ENCODE results near the gene DPM3.
"Not testable (repeated sequence)": the region's sequence is repeated elsewhere in the genome, so short reads cannot be mapped to it uniquely, and the experiment has no call there.

Gene DPM3, protein sequence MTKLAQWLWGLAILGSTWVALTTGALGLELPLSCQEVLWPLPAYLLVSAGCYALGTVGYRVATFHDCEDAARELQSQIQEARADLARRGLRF

DNA sequence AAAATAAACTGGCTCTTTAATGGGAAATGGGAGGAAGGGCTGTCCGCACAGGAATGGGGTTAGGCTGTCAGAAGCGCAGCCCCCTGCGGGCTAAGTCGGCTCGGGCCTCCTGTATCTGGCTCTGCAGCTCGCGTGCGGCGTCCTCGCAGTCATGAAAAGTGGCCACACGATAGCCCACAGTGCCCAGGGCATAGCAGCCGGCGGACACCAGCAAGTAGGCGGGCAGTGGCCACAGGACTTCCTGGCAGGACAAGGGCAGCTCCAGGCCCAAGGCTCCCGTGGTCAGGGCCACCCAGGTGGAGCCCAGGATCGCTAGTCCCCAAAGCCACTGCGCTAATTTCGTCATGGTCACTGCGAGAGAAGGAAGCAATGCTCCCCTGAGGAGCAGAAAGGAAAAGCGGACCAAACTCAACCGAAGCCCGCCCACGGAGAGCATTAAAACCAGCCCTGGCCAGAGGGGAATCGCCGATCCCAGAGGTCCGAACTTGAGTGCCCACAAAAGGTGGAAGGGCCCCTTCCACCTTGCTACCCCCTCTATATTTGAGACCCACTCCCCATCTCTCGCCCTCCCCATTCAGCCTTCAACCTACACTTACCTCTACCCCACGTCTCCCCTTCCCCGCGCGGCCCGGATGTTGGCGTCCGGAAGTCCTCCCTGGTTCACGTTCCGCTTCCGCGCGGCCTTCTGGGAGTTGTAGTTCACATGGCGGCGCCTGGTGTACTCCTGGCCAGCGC lies at the start of gene DPM3:
DPM3 (minus strand) TSS at position 637 of the 735 bp plus-strand sequence; CDS start at position 346, 291 bp downstream.
- H3K9me3 ChIP-seq (ENCODE audit: control insufficient read depth, insufficient read depth, low read depth, low read length): no peaks in the 10 kb centered on the region
- H3K9ac ChIP-seq (ENCODE audit: low read length): peak within 1 kb of the TSS; percentile 87
- no peaks in the 10 kb centered on the region for H3K36me3 ChIP-seq (ENCODE audit: control insufficient read depth, insufficient read depth, low read length)
- peaks cover 5% of the 10 kb centered on the region; the same call in 1 of the 2 replicates for H3K4me1 ChIP-seq (ENCODE audit: control insufficient read depth, insufficient read depth, low read length)
- peak within 1 kb of the TSS; percentile 62; the same call in 1 of the 2 replicates for H3K27ac ChIP-seq (ENCODE audit: low read depth, low read length)
- H3K27me3 ChIP-seq (ENCODE audit: control insufficient read depth, insufficient read depth, low read length): 0 out of 2 replicates have a peak, but pooled peaks cover 2% of the 10 kb centered on the region
- peak within 1 kb of the TSS; percentile 100 for H3K4me3 ChIP-seq (ENCODE audit: low read depth, low read length)

DNA sequence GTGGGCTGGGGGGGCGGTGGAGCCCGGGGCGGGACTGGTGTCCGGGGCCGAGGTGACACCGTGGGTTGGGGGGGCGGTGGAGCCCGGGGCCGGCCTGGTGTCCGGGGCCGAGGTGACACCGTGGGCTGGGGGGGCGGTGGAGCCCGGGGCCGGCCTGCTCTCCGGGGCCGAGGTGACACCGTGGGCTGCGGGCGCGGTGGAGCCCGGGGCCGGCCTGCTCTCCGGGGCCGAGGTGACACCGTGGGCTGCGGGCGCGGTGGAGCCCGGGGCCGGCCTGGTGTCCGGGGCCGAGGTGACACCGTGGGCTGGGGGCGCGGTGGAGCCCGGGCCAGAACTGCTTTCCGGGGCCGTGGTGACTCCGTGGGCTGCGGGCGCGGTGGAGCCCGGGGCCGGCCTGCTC lies 49.6 kb upstream of the DPM3 start:
- not testable (repeated sequence) for H3K27me3 ChIP-seq (ENCODE audit: control insufficient read depth, insufficient read depth, low read length); H3K4me3 ChIP-seq (ENCODE audit: low read depth, low read length); H3K27ac ChIP-seq (ENCODE audit: low read depth, low read length); H3K36me3 ChIP-seq (ENCODE audit: control insufficient read depth, insufficient read depth, low read length); H3K9me3 ChIP-seq (ENCODE audit: control insufficient read depth, insufficient read depth, low read depth, low read length); H3K9ac ChIP-seq (ENCODE audit: low read length)
- H3K4me1 ChIP-seq (ENCODE audit: control insufficient read depth, insufficient read depth, low read length): peaks cover 22% of the 10 kb centered on the region

DNA sequence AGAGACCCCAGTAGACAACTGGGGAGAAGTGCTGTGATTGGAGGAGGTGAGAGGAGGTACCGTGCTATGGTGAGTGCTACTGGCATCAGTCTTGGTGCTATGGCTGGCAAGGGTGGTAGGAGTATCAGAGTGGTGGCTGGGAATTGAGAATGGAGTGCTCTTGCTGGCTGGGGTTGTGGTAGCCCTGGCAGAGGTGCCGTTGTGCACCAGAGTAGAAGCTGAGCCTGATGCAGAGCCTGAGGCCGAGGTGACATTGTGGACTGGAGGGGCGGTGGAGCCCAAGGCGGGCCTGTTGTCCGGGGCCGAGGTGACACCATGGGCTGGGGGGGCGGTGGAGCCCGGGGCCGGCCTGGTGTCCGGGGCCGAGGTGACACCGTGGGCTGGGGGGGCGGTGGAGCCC lies 47.9 kb upstream of the DPM3 start:
- Histone ChIP-seq H3K27me3 (ENCODE audit: control insufficient read depth, insufficient read depth, low read length) (no peaks in the 10 kb centered on the region), H3K9ac (ENCODE audit: low read length) (no peak overlapping the region), H3K4me1 (ENCODE audit: control insufficient read depth, insufficient read depth, low read length) (peaks cover 22% of the 10 kb centered on the region), H3K27ac (ENCODE audit: low read depth, low read length) (no peak overlapping the region), H3K9me3 (ENCODE audit: control insufficient read depth, insufficient read depth, low read depth, low read length) (no peaks in the 10 kb centered on the region), H3K36me3 (ENCODE audit: control insufficient read depth, insufficient read depth, low read length) (peaks cover 3% of the 10 kb centered on the region), H3K4me3 (ENCODE audit: low read depth, low read length) (no peak overlapping the region)

DNA sequence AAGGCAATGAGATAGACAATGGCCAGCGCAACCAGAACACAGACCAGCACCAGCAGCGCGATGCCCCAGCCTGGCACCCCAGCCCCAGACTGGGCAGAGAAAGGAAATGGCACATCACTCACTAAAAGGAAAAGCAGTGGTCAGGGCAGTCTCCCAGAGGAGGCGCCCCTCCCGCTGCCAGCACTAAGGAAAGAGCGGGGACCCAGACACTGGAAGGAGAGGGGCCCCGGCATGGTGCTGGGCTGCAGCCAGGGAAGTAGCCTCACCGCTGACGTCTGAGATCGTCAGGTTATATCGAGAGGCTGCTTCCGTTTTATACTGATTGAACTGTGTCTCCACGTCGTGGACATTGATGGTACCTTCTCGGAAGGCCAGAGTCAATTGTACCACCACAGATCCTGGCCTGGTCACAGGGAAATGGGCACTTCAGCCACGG lies 47.1 kb upstream of the DPM3 start:
- H3K9me3 ChIP-seq (ENCODE audit: control insufficient read depth, insufficient read depth, low read depth, low read length): no peaks in the 10 kb centered on the region
- H3K27me3 ChIP-seq (ENCODE audit: control insufficient read depth, insufficient read depth, low read length): no peaks in the 10 kb centered on the region
- peaks cover 20% of the 10 kb centered on the region for H3K4me1 ChIP-seq (ENCODE audit: control insufficient read depth, insufficient read depth, low read length)
- no peak overlapping the region for H3K4me3 ChIP-seq (ENCODE audit: low read depth, low read length)
- H3K36me3 ChIP-seq (ENCODE audit: control insufficient read depth, insufficient read depth, low read length): peaks cover 3% of the 10 kb centered on the region
- no peak overlapping the region for H3K9ac ChIP-seq (ENCODE audit: low read length)
- H3K27ac ChIP-seq (ENCODE audit: low read depth, low read length): no peak overlapping the region

DNA sequence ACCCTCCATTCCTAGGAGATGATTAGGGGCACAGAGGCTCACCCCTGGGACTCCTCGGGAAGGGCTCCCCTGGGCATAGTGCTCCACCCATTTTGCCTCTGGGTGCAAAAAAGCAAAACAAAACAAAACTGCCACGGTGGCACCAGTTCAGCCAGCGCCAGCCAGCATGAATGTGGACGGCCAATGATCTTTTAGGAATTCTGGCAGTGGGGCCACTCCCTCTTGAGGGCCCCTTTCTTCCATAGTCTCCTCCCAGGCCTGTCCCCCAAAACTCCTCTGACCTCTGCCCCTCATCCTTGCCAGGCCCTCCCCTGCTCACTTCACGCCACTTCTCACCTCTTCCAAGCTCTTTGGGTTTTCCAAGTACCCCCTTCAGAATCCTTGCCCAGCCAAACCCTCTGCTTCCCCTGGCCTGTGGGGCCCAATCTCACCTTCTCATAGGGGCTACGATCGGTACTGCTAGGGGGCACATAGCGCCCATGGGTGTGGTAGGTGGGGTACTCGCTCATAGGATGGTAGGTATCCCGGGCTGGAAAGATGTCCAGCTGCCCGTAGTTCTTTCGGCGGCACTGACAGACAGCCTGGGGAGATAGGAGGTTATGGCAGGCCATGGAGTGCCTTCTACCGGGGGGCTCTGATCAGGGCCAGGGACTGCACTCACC lies 46.6 kb upstream of the DPM3 start:
- Histone ChIP-seq H3K36me3 (ENCODE audit: control insufficient read depth, insufficient read depth, low read length) (peaks cover 8% of the 10 kb centered on the region), H3K27me3 (ENCODE audit: control insufficient read depth, insufficient read depth, low read length) (no peaks in the 10 kb centered on the region), H3K4me1 (ENCODE audit: control insufficient read depth, insufficient read depth, low read length) (peaks cover 18% of the 10 kb centered on the region), H3K4me3 (ENCODE audit: low read depth, low read length) (no peak overlapping the region), H3K9ac (ENCODE audit: low read length) (no peak overlapping the region), H3K9me3 (ENCODE audit: control insufficient read depth, insufficient read depth, low read depth, low read length) (no peaks in the 10 kb centered on the region), H3K27ac (ENCODE audit: low read depth, low read length) (no peak overlapping the region)

DNA sequence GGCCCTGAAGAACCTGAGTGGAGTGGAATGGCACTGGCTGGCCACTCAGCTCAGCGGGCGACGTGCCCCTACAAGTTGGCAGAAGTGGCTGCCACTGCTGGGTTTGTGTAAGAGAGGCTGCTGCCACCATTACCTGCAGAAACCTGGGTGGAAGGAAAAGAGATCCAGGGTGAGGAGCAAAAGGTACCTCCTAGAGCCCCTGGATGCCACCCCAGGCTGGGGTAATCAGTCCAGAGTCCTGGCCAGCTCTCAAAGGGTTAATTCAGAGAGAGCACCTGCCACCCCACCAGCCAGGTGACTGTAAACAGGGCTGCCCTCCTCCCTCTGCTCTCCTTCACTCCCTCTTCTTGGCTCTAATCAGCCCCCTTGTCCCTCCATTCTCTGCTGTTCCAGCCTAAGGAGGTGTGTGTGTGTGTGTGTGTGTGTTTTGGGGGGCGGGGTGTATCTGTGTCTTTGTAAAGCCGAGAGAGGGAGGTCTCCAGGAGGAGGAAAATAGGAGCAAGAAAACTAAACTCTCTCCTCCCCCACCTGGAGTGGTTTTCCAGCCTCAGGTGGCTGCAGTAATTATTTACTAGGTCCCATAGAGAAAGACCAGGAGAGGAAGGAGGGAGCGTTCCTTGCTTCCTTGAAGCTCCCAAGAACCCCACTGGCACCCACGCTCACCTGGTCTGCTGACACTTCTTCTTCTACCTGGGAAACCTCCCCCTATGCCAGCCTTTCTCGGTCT lies 45.9 kb upstream of the DPM3 start:
- Histone ChIP-seq H3K27me3 (ENCODE audit: control insufficient read depth, insufficient read depth, low read length) (no peaks in the 10 kb centered on the region), H3K9me3 (ENCODE audit: control insufficient read depth, insufficient read depth, low read depth, low read length) (no peaks in the 10 kb centered on the region), H3K27ac (ENCODE audit: low read depth, low read length) (no peak overlapping the region), H3K4me1 (ENCODE audit: control insufficient read depth, insufficient read depth, low read length) (peaks cover 18% of the 10 kb centered on the region), H3K4me3 (ENCODE audit: low read depth, low read length) (no peak overlapping the region), H3K9ac (ENCODE audit: low read length) (no peak overlapping the region), H3K36me3 (ENCODE audit: control insufficient read depth, insufficient read depth, low read length) (peaks cover 15% of the 10 kb centered on the region)

DNA sequence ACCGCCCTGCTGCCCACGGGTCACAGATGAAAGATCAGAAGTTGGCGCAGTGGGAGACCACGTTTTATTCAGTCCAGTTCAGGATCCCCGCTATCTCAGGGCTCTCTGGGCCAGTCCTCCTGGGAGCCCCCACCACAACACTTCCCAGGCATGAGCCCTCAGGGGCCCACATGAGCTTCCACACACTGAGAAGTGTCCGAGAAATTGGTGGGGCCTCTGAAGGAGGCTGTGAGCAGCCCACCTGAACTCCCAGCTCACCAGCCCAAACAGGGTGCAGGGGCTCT lies 45.4 kb upstream of the DPM3 start:
- Histone ChIP-seq H3K9ac (ENCODE audit: low read length) (no peak overlapping the region), H3K36me3 (ENCODE audit: control insufficient read depth, insufficient read depth, low read length) (peaks cover 15% of the 10 kb centered on the region), H3K27me3 (ENCODE audit: control insufficient read depth, insufficient read depth, low read length) (no peaks in the 10 kb centered on the region), H3K9me3 (ENCODE audit: control insufficient read depth, insufficient read depth, low read depth, low read length) (no peaks in the 10 kb centered on the region), H3K4me3 (ENCODE audit: low read depth, low read length) (no peak overlapping the region), H3K27ac (ENCODE audit: low read depth, low read length) (no peak overlapping the region), H3K4me1 (ENCODE audit: control insufficient read depth, insufficient read depth, low read length) (peaks cover 18% of the 10 kb centered on the region)

DNA sequence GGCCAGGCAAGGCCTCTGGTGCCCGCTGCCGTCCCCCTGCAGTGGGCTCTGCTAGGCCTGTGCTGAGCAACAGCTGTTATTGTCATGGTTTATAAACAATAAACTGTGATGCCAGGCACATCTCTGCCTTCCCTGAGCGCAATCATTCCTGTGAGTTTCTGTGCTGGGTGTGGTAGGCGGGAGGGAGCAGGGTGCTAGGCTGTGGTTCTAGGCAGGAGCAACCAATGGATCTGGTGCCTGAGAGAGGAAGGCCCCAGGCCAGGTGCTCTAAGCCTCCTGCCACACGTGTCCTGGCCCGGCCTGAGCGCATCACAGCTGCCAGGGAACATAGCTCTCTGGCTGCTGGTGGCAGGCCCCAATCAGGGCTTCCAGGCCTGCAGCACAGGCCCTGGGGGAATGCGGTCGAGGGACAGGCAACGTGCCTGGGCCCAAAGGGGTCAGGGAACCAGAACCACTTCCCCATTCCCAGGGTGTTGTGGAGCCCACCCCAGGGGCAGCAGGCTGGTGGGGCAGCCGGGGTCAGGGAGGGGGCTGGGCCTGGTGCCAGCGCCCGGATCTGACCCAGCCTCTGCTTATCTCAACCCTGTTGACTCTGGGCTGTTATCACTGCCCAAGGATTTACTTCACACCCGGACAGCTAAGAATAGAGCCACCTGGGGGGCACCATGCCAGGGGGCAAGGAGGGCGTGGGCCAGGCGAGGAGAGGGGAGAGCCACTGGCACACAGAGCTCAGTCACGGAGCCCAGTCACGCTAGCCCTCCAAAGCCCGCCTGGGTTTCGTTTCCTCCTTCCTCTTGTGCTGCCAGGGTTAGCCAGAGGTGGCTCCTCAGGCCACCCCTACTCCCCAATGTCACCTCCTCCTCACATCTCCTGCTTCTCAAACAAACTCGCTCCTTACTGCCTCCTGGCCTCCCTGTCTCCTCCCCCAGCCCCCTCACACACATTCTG lies 44.8 kb upstream of the DPM3 start:
- H3K27ac ChIP-seq (ENCODE audit: low read depth, low read length): no peak overlapping the region
- no peaks in the 10 kb centered on the region for H3K27me3 ChIP-seq (ENCODE audit: control insufficient read depth, insufficient read depth, low read length)
- H3K9ac ChIP-seq (ENCODE audit: low read length): no peak overlapping the region
- peaks cover 18% of the 10 kb centered on the region for H3K4me1 ChIP-seq (ENCODE audit: control insufficient read depth, insufficient read depth, low read length)
- H3K9me3 ChIP-seq (ENCODE audit: control insufficient read depth, insufficient read depth, low read depth, low read length): no peaks in the 10 kb centered on the region
- H3K4me3 ChIP-seq (ENCODE audit: low read depth, low read length): no peak overlapping the region
- H3K36me3 ChIP-seq (ENCODE audit: control insufficient read depth, insufficient read depth, low read length): peaks cover 18% of the 10 kb centered on the region

DNA sequence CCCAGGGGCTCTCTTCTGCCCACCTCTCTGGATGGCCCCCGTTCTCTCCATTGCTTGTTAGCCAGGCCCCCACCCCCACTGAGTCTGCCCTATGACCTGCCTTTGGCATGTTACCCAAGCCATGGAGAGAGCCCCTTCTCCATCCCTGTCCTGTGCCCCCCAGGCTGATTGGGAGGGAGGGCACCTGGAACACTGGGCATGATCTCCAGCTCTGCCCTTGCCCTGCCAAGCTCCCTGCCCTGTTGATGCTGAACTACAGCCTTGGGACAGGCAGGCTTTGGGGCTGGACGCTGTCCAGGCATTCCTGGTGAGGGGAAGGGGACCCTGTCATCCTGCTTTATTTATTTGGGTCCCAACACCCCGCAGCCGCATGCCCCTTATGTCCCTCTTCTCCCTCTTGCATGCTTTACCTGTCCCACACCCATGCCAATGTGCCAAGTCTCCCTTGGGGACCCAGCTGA lies 44.0 kb upstream of the DPM3 start:
- H3K27ac ChIP-seq (ENCODE audit: low read depth, low read length): no peak overlapping the region

DNA sequence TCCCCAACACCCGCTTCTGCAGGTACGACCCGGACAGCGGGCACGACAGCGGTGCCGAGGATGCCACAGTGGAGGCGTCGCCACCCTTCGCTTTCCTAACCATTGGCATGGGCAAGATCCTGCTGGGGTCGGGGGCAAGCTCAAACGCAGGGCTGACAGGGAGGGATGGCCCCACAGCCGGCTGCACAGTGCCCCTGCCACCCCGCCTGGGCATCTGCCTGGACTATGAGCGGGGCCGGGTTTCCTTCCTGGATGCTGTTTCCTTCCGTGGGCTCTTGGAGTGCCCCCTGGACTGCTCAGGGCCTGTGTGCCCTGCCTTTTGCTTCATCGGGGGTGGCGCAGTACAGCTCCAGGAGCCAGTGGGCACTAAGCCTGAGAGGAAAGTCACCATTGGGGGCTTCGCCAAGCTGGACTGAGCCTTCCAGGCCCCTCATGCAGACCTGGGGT lies 43.5 kb upstream of the DPM3 start:
- Histone ChIP-seq H3K27ac (ENCODE audit: low read depth, low read length) (no peak overlapping the region), H3K9ac (ENCODE audit: low read length) (no peak overlapping the region), H3K9me3 (ENCODE audit: control insufficient read depth, insufficient read depth, low read depth, low read length) (no peaks in the 10 kb centered on the region), H3K27me3 (ENCODE audit: control insufficient read depth, insufficient read depth, low read length) (no peaks in the 10 kb centered on the region), H3K4me1 (ENCODE audit: control insufficient read depth, insufficient read depth, low read length) (peaks cover 18% of the 10 kb centered on the region), H3K36me3 (ENCODE audit: control insufficient read depth, insufficient read depth, low read length) (peaks cover 31% of the 10 kb centered on the region), H3K4me3 (ENCODE audit: low read depth, low read length) (no peak overlapping the region)

More for the DNA sequence above, 44.0 kb upstream of the DPM3 start:
- Histone ChIP-seq H3K4me1 (ENCODE audit: control insufficient read depth, insufficient read depth, low read length) (peaks cover 18% of the 10 kb centered on the region), H3K4me3 (ENCODE audit: low read depth, low read length) (no peak overlapping the region), H3K27me3 (ENCODE audit: control insufficient read depth, insufficient read depth, low read length) (no peaks in the 10 kb centered on the region), H3K36me3 (ENCODE audit: control insufficient read depth, insufficient read depth, low read length) (peaks cover 25% of the 10 kb centered on the region), H3K9ac (ENCODE audit: low read length) (no peak overlapping the region), H3K9me3 (ENCODE audit: control insufficient read depth, insufficient read depth, low read depth, low read length) (no peaks in the 10 kb centered on the region)
